ENCODE measurements around the gene CYP3A4. TPM values are rescaled to one million over a fixed set of nuclear protein-coding genes. Genes with fewer than 3 reads are reported as not detected.

Gene CYP3A4
- total and polyA plus RNA-seq, 2 of the 13 experiments (the other 11 are each of a cell fraction or from before 2014, with no cell fraction given), result 0.11 to 0.24 TPM

DNA sequence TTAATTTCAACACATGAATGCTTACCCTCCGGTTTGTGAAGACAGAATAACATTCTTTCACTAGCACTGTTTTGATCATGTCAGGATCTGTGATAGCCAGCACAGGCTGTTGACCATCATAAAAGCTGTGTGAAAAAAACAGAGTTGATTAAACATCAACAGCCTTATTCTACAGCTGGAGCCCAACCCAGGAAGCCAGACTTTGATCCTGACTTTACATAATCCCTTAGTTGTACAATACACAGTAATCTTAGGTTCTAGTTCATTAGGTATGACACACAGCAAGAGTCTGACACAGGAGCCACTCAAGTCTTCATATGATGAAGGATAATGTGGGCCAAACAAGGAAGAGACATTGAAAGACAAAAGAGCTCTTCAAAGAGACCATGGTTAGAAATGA is 11.4 kb downstream of the CYP3A4 start (continued):
- TF ChIP-seq, protein P1, sequence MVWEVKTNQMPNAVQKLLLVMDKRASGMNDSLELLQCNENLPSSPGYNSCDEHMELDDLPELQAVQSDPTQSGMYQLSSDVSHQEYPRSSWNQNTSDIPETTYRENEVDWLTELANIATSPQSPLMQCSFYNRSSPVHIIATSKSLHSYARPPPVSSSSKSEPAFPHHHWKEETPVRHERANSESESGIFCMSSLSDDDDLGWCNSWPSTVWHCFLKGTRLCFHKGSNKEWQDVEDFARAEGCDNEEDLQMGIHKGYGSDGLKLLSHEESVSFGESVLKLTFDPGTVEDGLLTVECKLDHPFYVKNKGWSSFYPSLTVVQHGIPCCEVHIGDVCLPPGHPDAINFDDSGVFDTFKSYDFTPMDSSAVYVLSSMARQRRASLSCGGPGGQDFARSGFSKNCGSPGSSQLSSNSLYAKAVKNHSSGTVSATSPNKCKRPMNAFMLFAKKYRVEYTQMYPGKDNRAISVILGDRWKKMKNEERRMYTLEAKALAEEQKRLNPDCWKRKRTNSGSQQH (CRISPR knock-in tag; IDR thresholded peaks at IDR 0.05; ENCODE audit: low read depth), result no peak
- TF ChIP-seq, protein P2, sequence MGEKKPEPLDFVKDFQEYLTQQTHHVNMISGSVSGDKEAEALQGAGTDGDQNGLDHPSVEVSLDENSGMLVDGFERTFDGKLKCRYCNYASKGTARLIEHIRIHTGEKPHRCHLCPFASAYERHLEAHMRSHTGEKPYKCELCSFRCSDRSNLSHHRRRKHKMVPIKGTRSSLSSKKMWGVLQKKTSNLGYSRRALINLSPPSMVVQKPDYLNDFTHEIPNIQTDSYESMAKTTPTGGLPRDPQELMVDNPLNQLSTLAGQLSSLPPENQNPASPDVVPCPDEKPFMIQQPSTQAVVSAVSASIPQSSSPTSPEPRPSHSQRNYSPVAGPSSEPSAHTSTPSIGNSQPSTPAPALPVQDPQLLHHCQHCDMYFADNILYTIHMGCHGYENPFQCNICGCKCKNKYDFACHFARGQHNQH (CRISPR knock-in tag; IDR thresholded peaks at IDR 0.05), result 0 out of 2 replicates have a peak, but pooled peaks have one; percentile 27
- TF ChIP-seq, protein P3, sequence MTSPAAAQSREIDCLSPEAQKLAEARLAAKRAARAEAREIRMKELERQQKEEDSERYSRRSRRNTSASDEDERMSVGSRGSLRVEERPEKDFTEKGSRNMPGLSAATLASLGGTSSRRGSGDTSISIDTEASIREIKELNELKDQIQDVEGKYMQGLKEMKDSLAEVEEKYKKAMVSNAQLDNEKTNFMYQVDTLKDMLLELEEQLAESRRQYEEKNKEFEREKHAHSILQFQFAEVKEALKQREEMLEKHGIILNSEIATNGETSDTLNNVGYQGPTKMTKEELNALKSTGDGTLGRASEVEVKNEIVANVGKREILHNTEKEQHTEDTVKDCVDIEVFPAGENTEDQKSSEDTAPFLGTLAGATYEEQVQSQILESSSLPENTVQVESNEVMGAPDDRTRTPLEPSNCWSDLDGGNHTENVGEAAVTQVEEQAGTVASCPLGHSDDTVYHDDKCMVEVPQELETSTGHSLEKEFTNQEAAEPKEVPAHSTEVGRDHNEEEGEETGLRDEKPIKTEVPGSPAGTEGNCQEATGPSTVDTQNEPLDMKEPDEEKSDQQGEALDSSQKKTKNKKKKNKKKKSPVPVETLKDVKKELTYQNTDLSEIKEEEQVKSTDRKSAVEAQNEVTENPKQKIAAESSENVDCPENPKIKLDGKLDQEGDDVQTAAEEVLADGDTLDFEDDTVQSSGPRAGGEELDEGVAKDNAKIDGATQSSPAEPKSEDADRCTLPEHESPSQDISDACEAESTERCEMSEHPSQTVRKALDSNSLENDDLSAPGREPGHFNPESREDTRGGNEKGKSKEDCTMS (CRISPR knock-in tag; conservative IDR thresholded peaks at IDR 0.05), result no peak
- TF ChIP-seq FOSL2 (CRISPR knock-in tag; IDR thresholded peaks at IDR 0.05) (peak; percentile 28; the same call in 1 of the 2 replicates), ZNF331 (CRISPR knock-in tag; IDR thresholded peaks at IDR 0.05) (peak; percentile 88), TMF1 (CRISPR knock-in tag; IDR thresholded peaks at IDR 0.05; ENCODE audit: low read depth) (no peak), MIXL1 (CRISPR knock-in tag; IDR thresholded peaks at IDR 0.05) (peak; percentile 86), RXRB (CRISPR knock-in tag; IDR thresholded peaks at IDR 0.05; ENCODE audit: borderline replicate concordance) (peak; percentile 71), HDAC2 (CRISPR knock-in tag; IDR thresholded peaks at IDR 0.05) (peak; percentile 71), YEATS2 (CRISPR knock-in tag; IDR thresholded peaks at IDR 0.05; ENCODE audit: borderline replicate concordance) (no peak), CEBPG (CRISPR knock-in tag; IDR thresholded peaks at IDR 0.05) (peak; percentile 57), SIN3B (IDR thresholded peaks at IDR 0.05; ENCODE audit: low read length) (no peak), ZNF296 (CRISPR knock-in tag; conservative IDR thresholded peaks at IDR 0.05) (no peak), FOXJ3 (CRISPR knock-in tag; IDR thresholded peaks at IDR 0.05; ENCODE audit: borderline replicate concordance) (peak; percentile 77; the same call in 1 of the 2 replicates), RARA (CRISPR knock-in tag; IDR thresholded peaks at IDR 0.05) (peak; percentile 46; the same call in 1 of the 2 replicates), EP300 (IDR thresholded peaks at IDR 0.05; ENCODE audit: low read depth in 2 of 2, low read length in 2 of 2) (peak in 1 of 2 experiments; percentile 72; a peak in 1 of 4 replicates), EP300 (CRISPR knock-in tag; IDR thresholded peaks at IDR 0.05; ENCODE audit: borderline replicate concordance) (no peak)
- TF ChIP-seq, protein P4, sequence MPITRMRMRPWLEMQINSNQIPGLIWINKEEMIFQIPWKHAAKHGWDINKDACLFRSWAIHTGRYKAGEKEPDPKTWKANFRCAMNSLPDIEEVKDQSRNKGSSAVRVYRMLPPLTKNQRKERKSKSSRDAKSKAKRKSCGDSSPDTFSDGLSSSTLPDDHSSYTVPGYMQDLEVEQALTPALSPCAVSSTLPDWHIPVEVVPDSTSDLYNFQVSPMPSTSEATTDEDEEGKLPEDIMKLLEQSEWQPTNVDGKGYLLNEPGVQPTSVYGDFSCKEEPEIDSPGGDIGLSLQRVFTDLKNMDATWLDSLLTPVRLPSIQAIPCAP (CRISPR knock-in tag; IDR thresholded peaks at IDR 0.05; ENCODE audit: low read depth), result no peak
- TF ChIP-seq, protein P5, sequence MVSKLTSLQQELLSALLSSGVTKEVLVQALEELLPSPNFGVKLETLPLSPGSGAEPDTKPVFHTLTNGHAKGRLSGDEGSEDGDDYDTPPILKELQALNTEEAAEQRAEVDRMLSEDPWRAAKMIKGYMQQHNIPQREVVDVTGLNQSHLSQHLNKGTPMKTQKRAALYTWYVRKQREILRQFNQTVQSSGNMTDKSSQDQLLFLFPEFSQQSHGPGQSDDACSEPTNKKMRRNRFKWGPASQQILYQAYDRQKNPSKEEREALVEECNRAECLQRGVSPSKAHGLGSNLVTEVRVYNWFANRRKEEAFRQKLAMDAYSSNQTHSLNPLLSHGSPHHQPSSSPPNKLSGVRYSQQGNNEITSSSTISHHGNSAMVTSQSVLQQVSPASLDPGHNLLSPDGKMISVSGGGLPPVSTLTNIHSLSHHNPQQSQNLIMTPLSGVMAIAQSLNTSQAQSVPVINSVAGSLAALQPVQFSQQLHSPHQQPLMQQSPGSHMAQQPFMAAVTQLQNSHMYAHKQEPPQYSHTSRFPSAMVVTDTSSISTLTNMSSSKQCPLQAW (CRISPR knock-in tag; IDR thresholded peaks at IDR 0.05), result 0 out of 2 replicates have a peak, but pooled peaks have one; percentile 43
- TF ChIP-seq, protein P6, sequence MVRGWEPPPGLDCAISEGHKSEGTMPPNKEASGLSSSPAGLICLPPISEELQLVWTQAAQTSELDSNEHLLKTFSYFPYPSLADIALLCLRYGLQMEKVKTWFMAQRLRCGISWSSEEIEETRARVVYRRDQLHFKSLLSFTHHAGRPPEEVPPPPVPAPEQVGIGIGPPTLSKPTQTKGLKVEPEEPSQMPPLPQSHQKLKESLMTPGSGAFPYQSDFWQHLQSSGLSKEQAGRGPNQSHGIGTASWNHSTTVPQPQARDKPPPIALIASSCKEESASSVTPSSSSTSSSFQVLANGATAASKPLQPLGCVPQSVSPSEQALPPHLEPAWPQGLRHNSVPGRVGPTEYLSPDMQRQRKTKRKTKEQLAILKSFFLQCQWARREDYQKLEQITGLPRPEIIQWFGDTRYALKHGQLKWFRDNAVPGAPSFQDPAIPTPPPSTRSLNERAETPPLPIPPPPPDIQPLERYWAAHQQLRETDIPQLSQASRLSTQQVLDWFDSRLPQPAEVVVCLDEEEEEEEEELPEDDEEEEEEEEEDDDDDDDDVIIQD (CRISPR knock-in tag; IDR thresholded peaks at IDR 0.05; ENCODE audit: low read depth), result peak; percentile 76; the same call in 1 of the 2 replicates

All from HepG2 (cell line).